HEK293 (cell line): ENCODE measurements around the gene SYT13.

Source experiments
- CTCF ChIA-PET: fragments of 350-600 bp; formaldehyde crosslinking; extraction: SDS; loops from one replicate; lab custom pipeline; 2021; ENCODE audit warnings: antibody characterized with exemption; lab: Yijun Ruan, JAX
- POLR2A ChIA-PET: fragments of 300-600 bp; formaldehyde crosslinking; extraction: SDS; loops from one replicate; lab custom pipeline; 2020; ENCODE audit warnings: antibody characterized with exemption, inconsistent platforms; lab: Yijun Ruan, JAX
- H3K27ac ChIP-seq: fragments of 200-500 bp; sonication (Bioruptor generic); 2 replicates; pipeline ENCODE4 v1.5.1; 2014; ENCODE audit warnings: low read depth, low read length, control low read depth, inconsistent platforms; ENCODE audit errors: extremely low read depth
- H3K36me3 ChIP-seq, 2 experiments: fragments of 200-500 bp in 1 of 2; sonication (Bioruptor generic) in 1 of 2; 1 replicate in 1 of 2; 2 replicates in 1 of 2; pipeline ENCODE4 v1.5.1; 2014 to 2017; ENCODE audit warnings: inconsistent platforms in 2 of 2, low read length in 2 of 2; ENCODE audit not compliant: control insufficient read depth in 2 of 2, insufficient read depth in 1 of 2
- H3K4me1 ChIP-seq: fragments of 200-500 bp; sonication (Bioruptor generic); 2 replicates; pipeline ENCODE4 v1.5.1; 2014; ENCODE audit warnings: mild to moderate bottlenecking, low read length, inconsistent platforms; ENCODE audit not compliant: control insufficient read depth, insufficient read depth
- H3K4me3 ChIP-seq: 2 replicates; pipeline ENCODE4 v1.5.1; 2011; ENCODE audit warnings: low read depth, mild to moderate bottlenecking, control low read depth, low read length, moderate library complexity
- H3K9me3 ChIP-seq: fragments of 200-500 bp; sonication (Bioruptor generic); 2 replicates; pipeline ENCODE4 v1.5.1; 2014; ENCODE audit warnings: low read depth, low read length, inconsistent platforms; ENCODE audit not compliant: control insufficient read depth, insufficient read depth
- ATF2 ChIP-seq: fragments of 450-650 bp; formaldehyde crosslinking; IDR thresholded peaks from 2 replicates; pipeline ENCODE4 v1.5.1; 2016; ENCODE audit warnings: missing biosample characterization, missing genetic modification characterization, low read depth
- HIC1 ChIP-seq: fragments of 450-650 bp; formaldehyde crosslinking; IDR thresholded peaks from 2 replicates; pipeline ENCODE4 v1.5.1; 2016; ENCODE audit warnings: missing biosample characterization, missing genetic modification characterization
- HOXA7 ChIP-seq: sonication (generic); formaldehyde crosslinking; IDR thresholded peaks from 2 replicates; pipeline ENCODE4 v1.8.1; 2022; ENCODE audit warnings: missing genetic modification reagents, borderline replicate concordance
- IKZF3 ChIP-seq: fragments of 450-650 bp; IDR thresholded peaks from 2 replicates; pipeline ENCODE4 v1.5.0; 2018; ENCODE audit warnings: missing biosample characterization, mild to moderate bottlenecking, missing genetic modification characterization, moderate library complexity
- KLF10 ChIP-seq: fragments of 450-650 bp; IDR thresholded peaks from 2 replicates; pipeline ENCODE4 v1.5.1; 2018; ENCODE audit warnings: missing biosample characterization, mild to moderate bottlenecking, missing genetic modification characterization
- PRDM6 ChIP-seq: fragments of 450-650 bp; formaldehyde crosslinking; IDR thresholded peaks from 2 replicates; pipeline ENCODE4 v1.5.1; 2017; ENCODE audit warnings: missing biosample characterization, missing genetic modification characterization
- SP7 ChIP-seq: fragments of 450-650 bp; formaldehyde crosslinking; IDR thresholded peaks from 2 replicates; pipeline ENCODE4 v1.5.1; 2016; ENCODE audit warnings: missing biosample characterization, missing genetic modification characterization
- ZBTB1 ChIP-seq: fragments of 450-650 bp; formaldehyde crosslinking; IDR thresholded peaks from 2 replicates; pipeline ENCODE4 v1.5.1; 2016; ENCODE audit warnings: missing biosample characterization, missing genetic modification characterization
- ZFP37 ChIP-seq: fragments of 450-650 bp; formaldehyde crosslinking; IDR thresholded peaks from 2 replicates; pipeline ENCODE4 v1.5.1; 2016; ENCODE audit warnings: missing biosample characterization, missing genetic modification characterization
- ZNF146 ChIP-seq: fragments of 450-650 bp; formaldehyde crosslinking; IDR thresholded peaks from 2 replicates; pipeline ENCODE4 v1.5.1; 2016; ENCODE audit warnings: missing biosample characterization, missing genetic modification characterization
- ZNF157 ChIP-seq: fragments of 450-650 bp; formaldehyde crosslinking; IDR thresholded peaks from 2 replicates; pipeline ENCODE4 v1.5.1; 2016; ENCODE audit warnings: missing biosample characterization, missing genetic modification characterization
- ZNF16 ChIP-seq: fragments of 450-650 bp; formaldehyde crosslinking; IDR thresholded peaks from 2 replicates; pipeline ENCODE4 v1.5.1; 2016; ENCODE audit warnings: low read depth, missing biosample characterization, missing genetic modification characterization
- ZNF211 ChIP-seq: fragments of 450-650 bp; formaldehyde crosslinking; IDR thresholded peaks from 2 replicates; pipeline ENCODE4 v1.5.1; 2016; ENCODE audit warnings: low read depth, missing biosample characterization, missing genetic modification characterization
- ZNF223 ChIP-seq: fragments of 450-650 bp; formaldehyde crosslinking; IDR thresholded peaks from 2 replicates; pipeline ENCODE4 v1.5.1; 2016; ENCODE audit warnings: missing biosample characterization, missing genetic modification characterization
- ZNF292 ChIP-seq: fragments of 450-650 bp; formaldehyde crosslinking; IDR thresholded peaks from 2 replicates; pipeline ENCODE4 v1.5.1; 2016; ENCODE audit warnings: low read depth, missing biosample characterization, missing genetic modification characterization, borderline replicate concordance
- ZNF366 ChIP-seq: fragments of 450-650 bp; formaldehyde crosslinking; conservative IDR thresholded peaks from 2 replicates; pipeline ENCODE4 v1.5.1; 2016; ENCODE audit warnings: missing biosample characterization, missing genetic modification characterization
- ZNF544 ChIP-seq: fragments of 450-650 bp; formaldehyde crosslinking; IDR thresholded peaks from 2 replicates; pipeline ENCODE4 v1.5.0; 2017; ENCODE audit warnings: missing biosample characterization, missing genetic modification characterization
- ZNF623 ChIP-seq: fragments of 450-650 bp; formaldehyde crosslinking; IDR thresholded peaks from 2 replicates; pipeline ENCODE4 v1.5.1; 2016; ENCODE audit warnings: missing biosample characterization, missing genetic modification characterization
- ZNF701 ChIP-seq: fragments of 450-650 bp; formaldehyde crosslinking; IDR thresholded peaks from 2 replicates; pipeline ENCODE4 v1.5.1; 2016; ENCODE audit warnings: missing biosample characterization, missing genetic modification characterization
- ZNF747 ChIP-seq: fragments of 450-650 bp; formaldehyde crosslinking; IDR thresholded peaks from 2 replicates; pipeline ENCODE4 v1.5.1; 2016; ENCODE audit warnings: missing biosample characterization, missing genetic modification characterization
- ZNF837 ChIP-seq: fragments of 450-650 bp; formaldehyde crosslinking; IDR thresholded peaks from 2 replicates; pipeline ENCODE4 v1.5.1; 2016; ENCODE audit warnings: missing biosample characterization, missing genetic modification characterization

Gene SYT13

GRCh38 chr11:45245218-45246045 lies 40.7 kb downstream of the SYT13 start:
- Histone ChIP-seq H3K27ac (no peak overlapping the region), H3K9me3 (no peaks in the 10 kb centered on the region), H3K36me3 (no peaks in the 10 kb centered on the region), H3K4me3 (no peak overlapping the region), H3K4me1 (no peaks in the 10 kb centered on the region)
- ChIA-PET CTCF (interaction anchor here (1.2 to 4.4 kb wide), 3 partner anchors 10 to 135 kb away, joined by 5 to 17 read pairs (median 7); no protein-coding TSS in a partner anchor), POLR2A (no interaction called here)
- no peak for TF ChIP-seq KLF10 (tag by site-specific recombination)
- no peak for TF ChIP-seq ZNF292 (tag by site-specific recombination)
- no peak for TF ChIP-seq ZNF146 (tag by site-specific recombination)
- TF ChIP-seq SP7 (tag by site-specific recombination), result no peak
- no peak for TF ChIP-seq IKZF3 (tag by site-specific recombination)
- no peak for TF ChIP-seq ZBTB1 (tag by site-specific recombination)
- TF ChIP-seq ZNF157 (tag by site-specific recombination), result no peak
- TF ChIP-seq HOXA7, result no peak
- TF ChIP-seq ZNF837 (tag by site-specific recombination), result no peak
- no peak for TF ChIP-seq ZFP37 (tag by site-specific recombination)
- no peak for TF ChIP-seq ZNF747 (tag by site-specific recombination)
- TF ChIP-seq PRDM6 (tag by site-specific recombination), result no peak
- no peak for TF ChIP-seq ZNF366 (tag by site-specific recombination)
- no peak for TF ChIP-seq ZNF211 (tag by site-specific recombination)
- TF ChIP-seq ATF2 (tag by site-specific recombination), result no peak
- no peak for TF ChIP-seq HIC1 (tag by site-specific recombination)

- no peak overlapping the region for H3K27ac ChIP-seq
- H3K9me3 ChIP-seq, result no peaks in the 10 kb centered on the region
- CTCF ChIA-PET, result interaction anchor here (0.6 to 4.4 kb wide), 5 partner anchors 8 to 134 kb away, joined by 3 to 17 read pairs (median 7); no protein-coding TSS in a partner anchor
- POLR2A ChIA-PET, result no interaction called here
- no peak overlapping the region for H3K4me3 ChIP-seq
- no peaks in the 10 kb centered on the region for H3K4me1 ChIP-seq
- TF ChIP-seq ZNF544 (tag by site-specific recombination) (no peak), ZNF701 (no peak), ZNF223 (no peak), ZNF623 (tag by site-specific recombination) (no peak), ZNF16 (no peak)
- H3K36me3 ChIP-seq, result no peaks in the 10 kb centered on the region
These were observed 42.2 kb downstream of the SYT13 start for GRCh38 chr11:45243967-45244366.
